Measurements from ENCODE around the gene MSANTD2.
"Not testable (repeated sequence)": the region's sequence is repeated elsewhere in the genome, so short reads cannot be mapped to it uniquely, and the experiment has no call there.

MSANTD2 gene

DNA sequence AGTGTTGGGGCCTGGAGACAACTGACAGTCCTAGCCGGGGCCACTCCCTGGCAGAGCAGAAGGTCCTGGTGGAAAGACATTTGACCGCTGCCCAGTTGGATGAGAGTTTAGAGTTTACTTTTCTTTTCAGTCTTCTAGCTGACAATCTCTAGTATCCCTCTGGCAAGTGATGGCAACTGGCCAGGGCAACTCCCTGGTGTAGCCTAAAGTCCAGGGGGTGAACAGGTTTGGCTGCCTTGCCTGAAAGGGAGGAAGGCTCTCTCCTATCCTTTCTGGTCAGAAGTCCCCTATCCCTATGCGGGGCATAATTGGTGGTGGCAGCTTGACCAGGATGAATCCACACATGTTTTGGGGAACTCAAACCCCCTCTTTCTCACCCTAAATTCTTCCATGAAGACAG, 16.8 kb upstream of the MSANTD2 start:
- DNase-seq, result no peak

DNA sequence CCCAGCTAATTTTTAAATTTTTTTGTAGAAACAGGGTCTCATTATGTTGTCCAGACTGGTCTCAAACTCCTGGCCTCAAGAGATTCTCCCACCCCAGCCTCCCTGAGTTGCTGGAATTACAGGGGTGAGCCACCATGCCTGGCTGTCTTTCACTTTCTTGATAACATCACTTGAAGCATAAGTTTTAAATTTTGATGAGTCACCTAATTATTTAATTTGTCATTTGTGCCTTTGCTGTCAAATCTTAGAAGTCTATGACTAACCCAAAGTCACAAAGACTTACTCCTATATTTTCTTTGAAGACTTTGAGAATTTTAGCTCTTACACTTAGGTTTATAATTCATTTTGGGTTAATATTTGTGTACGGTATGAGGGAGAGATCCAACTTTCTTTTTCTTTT, 14.5 kb upstream of the MSANTD2 start:
- no peak for DNase-seq

DNA sequence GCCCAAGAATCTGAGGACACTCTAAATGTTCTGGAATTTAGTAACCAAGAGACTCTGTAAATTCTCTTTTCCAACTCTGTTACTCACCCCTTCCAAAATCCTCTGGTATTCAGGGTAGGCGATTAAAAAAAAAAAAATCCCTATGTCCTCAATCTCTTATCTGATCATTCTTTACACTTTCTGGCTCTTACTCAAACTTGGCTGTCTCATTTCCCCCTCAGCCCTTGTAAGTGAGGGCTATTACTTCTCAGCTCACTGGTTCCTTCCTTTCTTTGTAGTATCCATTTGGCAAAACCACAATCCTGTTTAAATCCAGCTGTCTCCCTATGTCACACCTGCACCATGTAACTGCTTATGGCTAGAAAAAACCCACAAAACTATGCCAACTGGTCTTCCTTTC, 12.7 kb upstream of the MSANTD2 start:
- DNase-seq, result no peak

DNA sequence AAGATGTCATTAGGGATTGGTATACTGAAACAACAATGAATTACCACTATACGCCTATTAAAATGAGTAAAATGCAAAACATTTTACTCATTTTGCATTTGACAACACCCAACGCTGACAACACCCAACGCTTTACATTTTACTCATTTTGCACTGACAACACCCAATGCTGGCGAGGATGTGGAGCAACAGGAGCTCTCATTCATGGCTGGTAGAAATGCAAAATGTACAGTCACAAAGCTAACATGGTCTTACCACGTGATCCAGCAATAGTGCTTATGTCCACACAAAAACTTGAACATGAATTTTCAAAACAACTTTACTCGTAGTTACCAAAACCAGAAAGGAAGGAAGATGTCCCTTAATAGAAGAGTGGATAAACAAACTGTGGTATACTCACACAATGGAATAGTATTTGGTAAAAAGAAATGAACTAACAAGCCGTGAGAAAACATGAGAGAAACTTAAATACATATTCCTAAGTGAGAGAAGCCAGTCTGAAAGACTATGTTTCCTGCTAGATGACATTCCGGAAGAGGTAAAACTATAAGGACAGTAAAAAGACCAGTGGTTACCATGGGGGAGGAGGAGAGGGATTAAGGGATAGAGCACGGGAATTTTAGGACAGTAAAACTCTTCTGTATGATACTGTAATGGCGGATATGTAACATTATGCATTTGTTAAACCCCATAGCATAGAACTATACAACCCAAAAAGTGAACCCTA, 11.4 kb upstream of the MSANTD2 start:
- DNase-seq, result no peak

DNA sequence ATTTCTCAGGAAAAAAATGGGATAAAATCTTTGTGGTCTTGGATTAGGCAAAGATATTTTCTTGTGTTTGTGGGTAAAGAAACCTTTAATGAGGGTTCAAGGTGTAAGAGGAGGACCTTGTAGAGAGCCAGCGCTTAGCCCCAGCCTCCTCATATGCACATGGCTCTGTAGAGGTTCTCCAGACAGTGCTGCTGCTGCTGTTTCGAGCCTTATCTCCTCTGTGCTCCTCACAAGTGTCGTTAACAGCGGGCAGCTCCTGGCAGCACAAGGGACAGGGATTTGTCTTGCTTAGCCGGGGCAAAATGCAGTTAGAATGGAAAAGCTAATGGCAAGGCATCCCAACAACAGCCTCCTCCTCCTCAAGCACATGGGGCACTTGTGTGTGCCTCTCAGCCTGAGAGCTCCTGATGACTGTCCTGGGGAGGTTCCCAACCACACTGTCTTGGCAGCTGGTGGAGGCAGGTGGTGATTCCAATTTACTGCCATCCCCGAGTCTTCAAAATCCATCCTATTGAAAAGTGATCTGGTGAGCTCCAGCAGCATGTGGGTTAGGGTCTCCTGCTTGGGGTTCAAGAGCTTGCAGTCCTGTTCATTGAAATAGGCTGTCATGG, 7.6 kb upstream of the MSANTD2 start:
- DNase-seq, result no peak

DNA sequence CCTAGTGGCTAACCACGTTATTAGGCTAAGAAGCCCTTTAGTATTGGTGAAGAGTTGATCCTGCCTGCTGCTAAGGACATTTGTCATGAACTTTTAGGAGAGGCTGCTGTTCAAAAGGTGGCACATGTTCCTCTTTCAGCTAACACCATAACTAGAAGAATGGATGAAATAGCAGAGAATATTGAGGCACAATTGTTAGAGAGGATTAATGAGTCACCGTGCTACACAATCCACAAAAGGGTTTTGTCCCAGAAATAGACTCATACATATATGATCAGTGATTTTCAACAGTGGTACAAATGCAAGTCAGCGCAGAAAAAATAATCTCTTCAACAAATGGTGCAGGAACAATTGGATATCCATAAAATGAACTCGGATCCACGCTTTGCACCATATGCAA, 7.0 kb upstream of the MSANTD2 start:
- no peak for DNase-seq

DNA sequence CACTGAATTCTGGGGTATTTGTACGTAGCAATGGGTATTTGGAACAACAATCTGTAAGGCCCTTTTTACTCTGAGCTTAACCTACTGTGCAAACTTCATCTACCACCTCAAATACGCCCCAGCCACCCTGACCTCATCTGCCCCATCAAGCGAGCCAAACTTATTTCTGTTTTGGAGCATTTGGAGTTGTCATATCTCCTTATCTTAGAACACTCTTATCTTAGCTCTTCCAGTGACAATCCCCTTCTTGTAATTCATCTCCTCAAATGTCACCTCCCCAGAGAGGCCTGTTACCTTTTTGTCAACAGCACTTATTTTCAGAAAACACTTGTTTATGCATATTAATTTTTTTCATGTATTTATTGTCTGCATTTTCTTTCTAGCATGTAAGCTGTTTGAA, 4.7 kb upstream of the MSANTD2 start:
- no peak for DNase-seq

DNA sequence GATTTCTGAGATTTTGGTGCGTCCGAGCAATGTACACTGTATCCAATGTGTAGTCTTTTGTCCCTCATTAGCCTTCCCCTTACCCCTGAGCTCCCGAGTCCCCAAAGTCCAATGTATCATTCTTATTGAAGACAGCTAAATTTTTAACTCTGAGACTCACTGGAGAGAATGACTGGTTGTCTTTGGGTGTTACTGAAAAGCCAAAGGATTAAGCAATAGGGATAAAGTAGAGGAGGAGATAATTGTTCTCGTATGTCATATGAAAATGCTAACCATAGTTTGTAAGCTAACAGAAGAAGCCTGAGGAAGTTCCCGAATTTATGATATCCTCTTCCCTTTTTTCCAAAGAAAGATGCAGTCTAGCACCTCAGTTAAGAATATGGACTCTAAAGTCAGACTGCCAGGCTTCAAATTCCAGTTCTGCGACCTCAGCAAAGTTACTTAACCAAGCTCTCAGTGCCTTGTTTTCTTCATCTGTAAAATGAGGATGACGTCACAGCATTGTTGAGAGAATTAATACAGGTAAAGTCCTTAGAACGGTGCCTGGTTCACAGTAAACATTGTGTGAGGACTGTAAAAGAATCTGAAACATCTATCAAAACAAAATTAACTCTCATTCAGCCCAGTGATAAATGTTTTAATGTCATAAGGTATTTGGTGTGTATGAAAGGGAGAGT, 1.6 kb upstream of the MSANTD2 start:
- DNase-seq, result no peak

DNA sequence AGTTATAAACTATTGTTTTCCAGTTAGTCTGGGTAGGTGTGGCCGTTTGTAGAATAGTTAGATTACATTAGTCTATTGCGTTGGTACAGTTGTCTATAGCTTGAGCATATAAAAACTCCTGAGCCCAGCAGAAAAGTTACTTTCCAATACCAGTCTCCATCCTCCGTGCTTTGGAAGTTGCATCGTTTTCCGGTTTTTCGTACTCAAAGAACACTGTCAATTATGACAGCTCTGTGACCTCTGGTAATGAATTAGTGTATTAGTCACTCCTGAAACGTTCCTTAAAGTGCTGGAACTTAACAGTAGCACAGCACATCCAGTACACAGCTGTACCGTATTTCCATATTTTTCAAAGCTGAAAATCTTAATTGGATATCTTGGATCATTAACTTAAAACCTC, 808 bp upstream of the MSANTD2 start:
- no peak for DNase-seq

DNA sequence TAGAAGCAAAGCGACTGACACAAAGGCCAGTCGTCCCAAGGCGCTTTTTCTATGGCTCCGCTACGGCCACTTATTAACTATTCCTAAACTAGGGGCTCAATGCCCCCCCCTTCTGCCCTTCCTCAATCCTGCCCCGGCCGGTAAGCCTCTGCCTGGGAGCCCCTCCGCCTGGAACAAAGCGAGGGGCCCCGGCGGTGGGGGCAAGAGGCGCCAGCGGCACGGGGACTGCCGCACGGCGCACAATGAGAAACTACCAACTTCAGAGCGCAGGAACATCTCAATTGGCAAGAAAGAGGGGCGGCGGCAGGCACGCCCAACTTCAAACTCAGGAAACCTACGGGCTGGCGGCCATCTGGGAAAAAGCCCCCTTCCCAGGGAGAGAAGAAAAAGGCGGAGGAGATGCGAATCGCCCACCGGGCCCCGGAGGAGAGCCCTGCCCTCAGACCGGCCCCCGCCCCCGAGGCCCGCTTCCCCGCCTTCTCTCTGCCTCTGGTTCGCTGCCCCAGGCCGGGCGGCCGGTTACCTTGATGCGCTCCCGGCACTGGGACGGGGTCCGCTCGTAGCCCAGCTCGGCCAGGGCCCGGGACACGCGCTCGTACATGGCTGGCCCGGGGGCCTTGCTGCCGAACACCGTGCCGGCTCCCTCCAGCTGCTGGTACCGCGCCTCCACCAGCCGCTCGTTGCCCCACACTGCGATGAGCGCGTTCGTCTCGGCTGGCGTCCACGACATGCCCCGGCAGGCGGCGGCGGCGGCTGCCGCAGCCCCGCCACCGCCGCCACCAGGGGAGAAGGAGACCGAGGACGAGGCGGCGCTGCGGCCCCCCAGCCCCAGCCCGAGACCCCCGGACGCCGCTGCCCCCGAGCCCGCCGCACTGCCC, 619 bp downstream of the MSANTD2 start:
- DNase-seq, result peak in 1 of 2 experiments; percentile 20

DNA sequence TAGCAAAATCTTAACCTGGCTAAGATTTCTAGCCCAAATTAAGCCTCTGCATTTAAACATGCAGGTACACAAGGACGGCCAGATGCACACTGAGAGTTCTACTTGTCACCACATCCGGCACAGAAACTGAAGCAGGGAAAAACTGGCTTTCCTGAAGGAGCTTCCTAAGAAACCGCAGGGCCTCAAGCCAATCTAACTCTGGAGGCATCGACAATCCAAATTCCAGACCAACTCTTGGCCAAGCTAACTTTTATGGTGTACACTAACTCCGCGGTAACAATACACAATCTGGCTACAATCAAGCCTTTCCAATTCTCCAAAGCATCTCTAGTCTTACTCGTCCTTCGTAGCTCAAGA, 1.2 kb downstream of the MSANTD2 start:
- DNase-seq, result no peak

DNA sequence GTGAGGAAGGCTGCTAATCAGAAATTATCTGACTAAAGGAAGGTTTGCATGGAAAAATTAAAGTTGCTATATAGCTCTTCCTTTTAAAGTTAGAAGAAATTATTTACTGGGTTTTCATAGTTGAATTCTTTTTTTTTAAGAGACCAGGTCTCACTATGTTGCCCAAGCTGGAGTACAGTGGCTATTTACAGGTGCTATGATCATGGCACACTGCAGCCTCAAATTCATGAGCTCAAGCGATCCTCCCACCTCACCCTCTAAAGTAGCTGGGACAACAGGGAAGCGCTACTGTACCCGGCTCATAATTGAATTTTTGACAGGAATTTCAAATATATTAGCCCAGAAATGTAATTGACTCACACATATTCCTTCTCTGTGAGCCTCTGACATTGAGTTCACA, 3.9 kb downstream of the MSANTD2 start:
- DNase-seq, result no peak

DNA sequence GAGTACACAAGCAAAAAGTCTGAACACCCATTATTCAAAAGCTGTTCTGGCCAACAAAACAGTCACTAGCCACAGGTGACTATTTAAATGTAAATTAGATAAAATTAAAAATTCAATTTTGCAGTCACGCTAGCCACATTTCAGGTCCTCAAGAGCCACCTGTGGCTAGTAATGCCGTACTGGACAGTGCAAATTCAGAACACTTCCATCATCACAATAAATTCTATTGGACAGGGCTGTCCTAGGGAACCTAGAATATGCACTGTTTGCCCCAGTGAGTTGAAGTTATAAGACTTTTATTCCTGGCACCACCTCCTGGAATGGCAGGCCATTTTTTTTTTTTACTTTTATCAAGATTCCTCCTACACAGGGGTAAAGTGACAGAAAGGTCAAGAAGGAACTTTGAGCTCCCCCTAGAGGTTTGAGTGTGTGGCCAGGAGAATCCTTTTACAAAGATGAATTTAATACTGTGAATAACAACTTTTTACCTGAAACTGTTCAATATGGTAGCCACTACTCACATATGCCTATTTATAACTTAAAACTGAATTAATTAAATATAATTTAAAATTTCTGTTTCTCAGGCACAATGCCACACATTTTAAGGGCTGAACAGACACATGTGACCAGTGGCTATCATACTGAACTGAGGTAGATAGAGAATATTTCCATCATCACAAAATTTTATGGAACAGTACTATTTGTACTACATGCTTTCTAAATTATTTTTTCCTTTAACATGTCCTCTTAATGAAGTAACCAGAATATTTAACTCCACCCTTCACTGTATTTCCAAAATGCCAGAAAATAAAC, 6.5 kb downstream of the MSANTD2 start:
- peak; percentile 36 to 46 for DNase-seq

DNA sequence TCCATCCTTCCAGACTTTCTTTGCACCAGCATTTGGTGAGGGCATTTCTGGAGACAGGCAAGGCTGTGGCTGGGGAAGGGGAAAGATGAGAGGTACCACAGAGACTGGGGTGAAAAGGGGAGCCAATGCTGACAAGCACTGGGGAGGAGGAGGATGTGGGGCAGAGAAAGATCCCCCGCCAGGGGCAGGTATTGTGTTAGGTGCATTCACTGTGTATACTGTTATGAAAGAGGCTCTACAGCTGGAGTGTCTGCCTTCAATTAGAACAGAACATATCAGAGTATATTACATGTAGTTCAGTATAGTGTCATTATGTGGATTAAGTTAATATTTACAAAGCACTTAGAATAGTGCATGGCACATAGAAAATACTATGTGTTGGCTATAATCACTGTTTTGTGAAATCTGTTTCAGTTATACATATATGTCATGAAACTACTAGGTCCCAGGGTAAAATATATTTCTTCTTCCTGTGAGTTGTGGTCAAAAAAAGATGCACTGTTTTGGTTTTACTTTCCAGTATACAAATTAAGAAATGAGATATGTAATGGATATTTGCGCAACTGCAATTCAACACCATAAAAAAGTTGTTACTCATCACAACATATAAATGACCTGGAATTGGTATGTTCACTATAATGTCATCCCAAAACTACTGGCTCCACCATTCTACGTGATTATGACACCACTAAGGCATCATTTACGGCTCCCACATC, 8.4 kb downstream of the MSANTD2 start:
- DNase-seq, result peak in 1 of 2 experiments; percentile 19

DNA sequence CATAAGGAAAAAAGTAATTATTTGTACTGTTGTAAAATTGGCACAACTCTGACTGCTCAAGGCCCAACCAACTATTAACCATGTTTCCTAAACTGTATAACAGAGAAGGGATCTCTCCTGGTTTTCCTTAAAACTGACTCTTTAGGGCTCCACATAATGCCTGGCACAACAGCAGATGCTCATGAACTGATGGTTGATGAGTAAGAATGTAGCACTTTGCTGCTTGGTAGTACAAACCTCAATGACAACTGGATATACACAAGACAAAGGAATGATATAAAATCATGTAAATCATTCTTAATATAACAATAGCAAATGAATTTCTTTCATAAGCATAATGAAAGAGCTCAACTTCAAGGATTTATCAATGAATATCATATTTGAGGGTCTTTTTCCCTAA, 11.7 kb downstream of the MSANTD2 start:
- DNase-seq, result no peak

DNA sequence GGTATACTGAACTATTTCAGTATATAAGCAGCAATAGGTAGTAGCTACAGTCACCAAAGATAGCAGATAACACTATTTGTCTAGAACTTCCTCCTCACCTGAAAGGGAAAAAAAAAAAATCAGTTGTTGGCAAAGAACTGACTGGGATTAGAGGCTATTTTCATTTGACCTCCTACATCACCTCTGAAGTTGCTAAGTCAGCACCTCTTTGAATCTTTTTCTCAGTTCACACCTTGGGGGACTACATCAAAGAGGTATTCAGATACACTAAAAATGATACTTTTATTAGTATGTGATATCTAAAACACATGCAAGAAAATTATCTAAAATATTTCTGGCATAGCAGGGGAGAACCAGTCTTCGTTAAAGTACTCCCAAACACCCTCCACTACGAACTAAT, 16.2 kb downstream of the MSANTD2 start:
- no peak for DNase-seq

DNA sequence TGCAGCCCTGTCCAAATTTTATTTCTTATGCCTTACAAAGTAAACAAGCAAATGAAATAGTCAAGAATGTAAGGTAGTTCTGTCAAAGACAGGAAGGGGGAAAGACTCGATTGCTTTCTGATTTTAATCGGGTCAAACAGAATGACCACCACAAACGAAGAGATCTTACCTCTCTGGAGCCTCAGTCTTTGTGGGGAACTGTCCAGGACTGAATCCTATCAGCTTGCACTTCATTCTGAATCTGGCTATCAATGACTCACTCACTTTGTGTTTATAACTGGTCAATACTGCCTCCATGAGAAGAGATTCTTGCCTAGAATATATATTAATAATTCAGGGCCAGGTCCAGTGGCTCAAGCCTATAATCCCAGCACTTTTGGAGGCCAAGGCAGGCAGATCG, 17.2 kb downstream of the MSANTD2 start:
- no peak for DNase-seq

DNA sequence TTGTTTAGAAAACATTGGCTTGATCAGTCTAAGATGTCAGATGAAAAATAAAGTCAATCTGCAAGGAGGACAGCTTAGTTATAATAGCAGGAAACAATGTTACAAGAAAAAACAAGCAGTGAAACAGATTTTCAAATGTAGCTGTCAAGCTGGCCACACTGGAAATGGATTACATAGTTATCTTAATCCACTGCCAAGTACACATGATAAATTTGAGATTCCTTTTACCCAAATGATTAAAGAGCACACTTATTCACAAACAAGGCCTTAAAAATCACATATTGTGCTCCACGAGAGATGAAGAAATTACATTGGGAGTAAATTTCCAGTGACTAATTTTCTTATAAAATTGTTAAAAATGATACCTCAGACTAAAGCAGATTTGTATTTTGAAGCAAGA, 20.6 kb downstream of the MSANTD2 start:
- DNase-seq, result no peak

DNA sequence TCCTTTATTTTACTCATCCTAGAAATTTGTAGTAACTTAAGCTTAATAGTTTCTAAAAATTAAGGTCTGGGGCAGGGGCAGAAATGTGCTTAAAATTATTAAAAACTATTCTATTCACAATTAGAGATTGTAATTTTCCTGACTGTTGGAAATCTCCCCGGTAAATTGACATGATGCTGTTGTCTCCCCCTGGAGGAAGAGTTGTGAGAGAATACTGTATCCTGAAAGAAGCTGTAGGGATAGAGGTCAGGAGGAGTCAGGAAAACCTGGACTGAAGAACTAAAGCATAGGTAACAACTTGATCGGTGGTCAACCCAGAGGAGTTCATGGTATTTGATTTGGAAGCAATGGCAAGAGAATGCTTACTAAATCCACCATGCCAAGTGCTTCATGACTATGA, 21.9 kb downstream of the MSANTD2 start:
- DNase-seq, result no peak

DNA sequence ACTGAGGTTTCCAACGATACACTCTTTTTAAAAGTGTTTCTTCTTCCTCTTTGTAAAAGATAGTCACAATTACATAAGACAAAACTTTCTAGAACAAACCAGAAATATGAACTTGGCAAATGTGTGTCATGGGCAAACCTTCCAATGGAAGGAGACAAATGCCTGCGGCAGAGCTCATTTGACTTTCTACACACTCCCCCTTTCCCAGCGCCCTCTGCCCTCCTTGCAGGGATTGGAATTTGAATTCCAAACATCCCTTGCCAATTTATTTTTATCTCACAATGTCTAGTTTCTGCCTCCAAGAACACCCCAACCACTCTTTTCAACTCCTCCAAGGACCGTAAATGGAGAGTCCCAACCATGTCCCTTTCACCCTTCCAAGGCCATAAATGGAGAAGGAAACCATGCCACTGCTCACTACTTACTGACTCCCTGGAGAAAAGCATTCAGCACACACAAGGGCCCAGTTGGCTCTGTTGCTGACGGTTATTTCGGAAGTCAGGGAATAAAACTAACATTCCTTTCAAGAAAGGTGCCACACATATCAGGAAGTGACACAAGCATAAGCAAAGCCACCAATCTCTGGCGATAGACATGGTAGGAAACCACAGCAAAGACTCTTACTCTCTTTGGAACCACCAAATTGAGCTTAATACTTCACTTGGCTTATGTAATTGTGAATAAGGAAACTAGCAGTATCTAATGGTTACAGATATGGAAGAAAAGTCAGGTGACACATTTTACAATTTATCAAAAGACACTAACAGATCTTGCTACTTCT, 23.2 kb downstream of the MSANTD2 start:
- no peak for DNase-seq

DNA sequence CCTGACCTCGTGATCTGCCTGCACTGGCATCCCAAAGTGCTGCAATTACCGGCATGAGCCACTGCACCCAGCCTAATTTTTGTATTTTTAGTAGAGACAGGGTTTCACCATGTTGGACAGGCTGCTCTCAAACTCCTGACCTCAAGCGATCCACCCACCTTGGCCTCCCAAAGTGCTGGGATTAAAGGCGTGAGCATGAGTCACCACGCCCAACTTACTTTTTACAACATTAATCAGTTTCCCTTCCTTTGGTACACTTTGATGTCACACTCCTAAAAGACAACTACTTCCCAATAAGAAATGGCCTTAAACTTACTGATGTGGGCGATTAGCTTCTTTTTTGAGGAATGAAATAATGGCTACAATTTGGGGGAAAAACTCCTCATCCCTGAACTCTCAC, 29.2 kb downstream of the MSANTD2 start:
- DNase-seq, result not testable (repeated sequence)
